ENCODE measurements around the gene NAPEPLD.
A peak's percentile ranks its signal among the peaks of the same experiment; 100 is the strongest.
"Not testable (repeated sequence)": the region's sequence is repeated elsewhere in the genome, so short reads cannot be mapped to it uniquely, and the experiment has no call there.

The NAPEPLD gene

GRCh38 chr7:103161998-103162616 is 13.2 kb upstream of the NAPEPLD start:
- H3K14ac ChIP-seq (ENCODE audit: low read length in 2 of 2); H3K4me1 ChIP-seq (ENCODE audit: control insufficient read depth, insufficient read depth, low read depth, low read length); H2BK5ac ChIP-seq (ENCODE audit: low read depth, low read length, poor library complexity, severe bottlenecking); DNase-seq; H2BK120ac ChIP-seq (ENCODE audit: low read depth, low read length); H3K79me1 ChIP-seq (replicated peaks; ENCODE audit: low read length, poor library complexity, severe bottlenecking); H4K8ac ChIP-seq (ENCODE audit: low read length); H4K91ac ChIP-seq (ENCODE audit: low read length); H3K4me3 ChIP-seq (ENCODE audit: insufficient read depth in 1 of 2, low read depth in 1 of 2, low read length in 2 of 2); H3K4me2 ChIP-seq (ENCODE audit: low read length, poor library complexity, severe bottlenecking); H3K27ac ChIP-seq (ENCODE audit: low read length, poor library complexity, severe bottlenecking); H2AK5ac ChIP-seq (ENCODE audit: low read length, severe bottlenecking); H2BK12ac ChIP-seq (ENCODE audit: low read length in 2 of 2); H3K36me3 ChIP-seq (ENCODE audit: control insufficient read depth in 1 of 2, insufficient read depth in 2 of 2, low read depth in 1 of 2, low read length in 2 of 2); H3K27me3 ChIP-seq (ENCODE audit: control insufficient read depth in 1 of 2, insufficient read depth in 1 of 2, low read length in 2 of 2); H3K4ac ChIP-seq (ENCODE audit: low read depth in 1 of 2, low read length in 2 of 2); H3K9me3 ChIP-seq (ENCODE audit: control insufficient read depth, low read length); H2BK15ac ChIP-seq (ENCODE audit: low read depth, poor library complexity, severe bottlenecking); H2AFZ ChIP-seq (ENCODE audit: low read depth, low read length); H3K23ac ChIP-seq (ENCODE audit: low read length in 2 of 2); H3K18ac ChIP-seq (ENCODE audit: low read depth in 1 of 2, low read length in 2 of 2): not testable (repeated sequence)
- WGBS: 100% methylated on average over 2 of the region's 3 CpGs
- H3K9ac ChIP-seq (ENCODE audit: low read length): peak overlapping the region; percentile 76

- not testable (repeated sequence) for H3K14ac ChIP-seq (ENCODE audit: low read length in 2 of 2); H3K36me3 ChIP-seq (ENCODE audit: control insufficient read depth in 1 of 2, insufficient read depth in 2 of 2, low read depth in 1 of 2, low read length in 2 of 2); H3K23ac ChIP-seq (ENCODE audit: low read length in 2 of 2); H3K4me3 ChIP-seq (ENCODE audit: insufficient read depth in 1 of 2, low read depth in 1 of 2, low read length in 2 of 2); H3K9me3 ChIP-seq (ENCODE audit: control insufficient read depth, low read length); DNase-seq; H3K27me3 ChIP-seq (ENCODE audit: control insufficient read depth in 1 of 2, insufficient read depth in 1 of 2, low read length in 2 of 2); H3K9ac ChIP-seq (ENCODE audit: low read length); H2AK5ac ChIP-seq (ENCODE audit: low read length, severe bottlenecking); H2BK120ac ChIP-seq (ENCODE audit: low read depth, low read length); H3K27ac ChIP-seq (ENCODE audit: low read length, poor library complexity, severe bottlenecking); H4K8ac ChIP-seq (ENCODE audit: low read length); H2AFZ ChIP-seq (ENCODE audit: low read depth, low read length); H2BK12ac ChIP-seq (ENCODE audit: low read length in 2 of 2); H3K4me2 ChIP-seq (ENCODE audit: low read length, poor library complexity, severe bottlenecking); H3K4ac ChIP-seq (ENCODE audit: low read depth in 1 of 2, low read length in 2 of 2); H4K91ac ChIP-seq (ENCODE audit: low read length); H3K4me1 ChIP-seq (ENCODE audit: control insufficient read depth, insufficient read depth, low read depth, low read length); H3K18ac ChIP-seq (ENCODE audit: low read depth in 1 of 2, low read length in 2 of 2); H2BK5ac ChIP-seq (ENCODE audit: low read depth, low read length, poor library complexity, severe bottlenecking); H3K79me1 ChIP-seq (replicated peaks; ENCODE audit: low read length, poor library complexity, severe bottlenecking); H2BK15ac ChIP-seq (ENCODE audit: low read depth, poor library complexity, severe bottlenecking)
- WGBS: 85% methylated on average over 1 of the region's 1 CpG
These were observed 10.2 kb upstream of the NAPEPLD start for GRCh38 chr7:103159072-103159471.

- DNase-seq; H2BK12ac ChIP-seq (ENCODE audit: low read length in 2 of 2); H2AK5ac ChIP-seq (ENCODE audit: low read length, severe bottlenecking); H2BK120ac ChIP-seq (ENCODE audit: low read depth, low read length); H3K9me3 ChIP-seq (ENCODE audit: control insufficient read depth, low read length); H3K18ac ChIP-seq (ENCODE audit: low read depth in 1 of 2, low read length in 2 of 2); H3K14ac ChIP-seq (ENCODE audit: low read length in 2 of 2); H3K4me2 ChIP-seq (ENCODE audit: low read length, poor library complexity, severe bottlenecking); H3K27ac ChIP-seq (ENCODE audit: low read length, poor library complexity, severe bottlenecking); H3K79me1 ChIP-seq (replicated peaks; ENCODE audit: low read length, poor library complexity, severe bottlenecking); H3K4me1 ChIP-seq (ENCODE audit: control insufficient read depth, insufficient read depth, low read depth, low read length); H2BK15ac ChIP-seq (ENCODE audit: low read depth, poor library complexity, severe bottlenecking); H3K36me3 ChIP-seq (ENCODE audit: control insufficient read depth in 1 of 2, insufficient read depth in 2 of 2, low read depth in 1 of 2, low read length in 2 of 2); H2BK5ac ChIP-seq (ENCODE audit: low read depth, low read length, poor library complexity, severe bottlenecking); H4K91ac ChIP-seq (ENCODE audit: low read length); H3K4me3 ChIP-seq (ENCODE audit: insufficient read depth in 1 of 2, low read depth in 1 of 2, low read length in 2 of 2); H3K23ac ChIP-seq (ENCODE audit: low read length in 2 of 2); H2AFZ ChIP-seq (ENCODE audit: low read depth, low read length); H4K8ac ChIP-seq (ENCODE audit: low read length); H3K4ac ChIP-seq (ENCODE audit: low read depth in 1 of 2, low read length in 2 of 2); H3K27me3 ChIP-seq (ENCODE audit: control insufficient read depth in 1 of 2, insufficient read depth in 1 of 2, low read length in 2 of 2); H3K9ac ChIP-seq (ENCODE audit: low read length): not testable (repeated sequence)
- 92% methylated on average over 8 of the region's 8 CpGs for WGBS
These were observed 6.6 kb upstream of the NAPEPLD start for GRCh38 chr7:103155331-103156024.

- Histone ChIP-seq H4K91ac (ENCODE audit: low read length) (no peak overlapping the region), H3K4me2 (ENCODE audit: low read length, poor library complexity, severe bottlenecking) (no peak overlapping the region), H3K9me3 (ENCODE audit: control insufficient read depth, low read length) (no peaks in the 10 kb centered on the region), H3K18ac (ENCODE audit: low read depth in 1 of 2, low read length in 2 of 2) (no peak overlapping the region), H3K9ac (ENCODE audit: low read length) (no peak overlapping the region), H3K27me3 (ENCODE audit: control insufficient read depth in 1 of 2, insufficient read depth in 1 of 2, low read length in 2 of 2) (no peaks in the 10 kb centered on the region), H2BK5ac (ENCODE audit: low read depth, low read length, poor library complexity, severe bottlenecking) (no peak overlapping the region), H3K4me1 (ENCODE audit: control insufficient read depth, insufficient read depth, low read depth, low read length) (peaks cover 2% of the 10 kb centered on the region), H2AFZ (ENCODE audit: low read depth, low read length) (no peak overlapping the region), H3K4ac (ENCODE audit: low read depth in 1 of 2, low read length in 2 of 2) (no peak overlapping the region), H2BK120ac (ENCODE audit: low read depth, low read length) (no peak overlapping the region), H4K8ac (ENCODE audit: low read length) (no peak overlapping the region), H3K36me3 (ENCODE audit: control insufficient read depth in 1 of 2, insufficient read depth in 2 of 2, low read depth in 1 of 2, low read length in 2 of 2) (no peaks in the 10 kb centered on the region), H2AK5ac (ENCODE audit: low read length, severe bottlenecking) (no peak overlapping the region), H3K27ac (ENCODE audit: low read length, poor library complexity, severe bottlenecking) (no peak overlapping the region), H3K14ac (ENCODE audit: low read length in 2 of 2) (no peak overlapping the region), H3K23ac (ENCODE audit: low read length in 2 of 2) (no peak overlapping the region), H2BK15ac (ENCODE audit: low read depth, poor library complexity, severe bottlenecking) (no peak overlapping the region), H3K79me1 (replicated peaks; ENCODE audit: low read length, poor library complexity, severe bottlenecking) (no peaks in the 10 kb centered on the region), H3K4me3 (ENCODE audit: insufficient read depth in 1 of 2, low read depth in 1 of 2, low read length in 2 of 2) (no peak overlapping the region), H2BK12ac (ENCODE audit: low read length in 2 of 2) (no peak overlapping the region)
- no peak for DNase-seq
- 92% methylated on average over 4 of the region's 6 CpGs for WGBS
These were observed 5.1 kb upstream of the NAPEPLD start for GRCh38 chr7:103154042-103154441.

All from mesenchymal stem cell (in vitro differentiated cells and primary cell).